ENCODE data around the gene PACSIN2. TPM values are rescaled to one million over a fixed set of nuclear protein-coding genes. Genes with fewer than 3 reads are reported as not detected.
A peak's percentile ranks its signal among the peaks of the same experiment; 100 is the strongest.

PACSIN2 gene
- total RNA-seq, 1 donor from 2014 or later, result 61.0 TPM

- Mint-ChIP-seq H3K27ac (no peak overlapping the region), H3K4me3 (ENCODE audit: low read depth) (no peak overlapping the region), H3K36me3 (ENCODE audit: insufficient read depth) (peaks cover 2% of the 10 kb centered on the region), H3K9me3 (ENCODE audit: low read depth) (no peaks in the 10 kb centered on the region), H3K27me3 (no peaks in the 10 kb centered on the region), H3K4me1 (ENCODE audit: low read depth) (no peaks in the 10 kb centered on the region)
- no peak for TF ChIP-seq CTCF (IDR thresholded peaks at IDR 0.05; ENCODE audit: unreplicated experiment)
- no peak for DNase-seq (ENCODE audit: low spot score, unreplicated experiment)
Observed at GRCh38 chr22:42905702-42906183, 109.2 kb downstream of the PACSIN2 start.

DNA sequence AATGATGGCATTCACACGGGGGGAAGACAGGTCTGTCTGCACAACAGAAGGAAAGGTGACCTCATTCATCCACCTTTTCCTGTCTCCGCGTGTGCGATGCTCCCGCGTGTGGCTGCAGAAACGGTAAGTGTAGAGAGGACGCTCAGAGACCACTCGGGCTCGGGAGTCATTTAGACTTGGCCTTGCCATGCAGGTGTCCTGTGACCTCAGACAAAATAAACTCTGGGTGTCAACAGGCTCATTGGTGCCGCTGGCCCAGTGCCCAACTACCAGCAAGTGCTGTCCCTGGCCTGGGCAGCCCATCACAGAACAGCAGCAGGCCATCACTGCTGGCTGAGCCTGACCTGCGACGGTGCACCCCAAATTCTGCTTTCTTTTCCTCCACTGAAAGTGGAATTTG, 109.7 kb downstream of the PACSIN2 start:
- no peaks in the 10 kb centered on the region for H3K9me3 Mint-ChIP-seq (ENCODE audit: low read depth)
- no peak for DNase-seq (ENCODE audit: low spot score, unreplicated experiment)
- H3K36me3 Mint-ChIP-seq (ENCODE audit: insufficient read depth), result peaks cover 2% of the 10 kb centered on the region
- H3K4me3 Mint-ChIP-seq (ENCODE audit: low read depth), result no peak overlapping the region
- H3K4me1 Mint-ChIP-seq (ENCODE audit: low read depth), result no peaks in the 10 kb centered on the region
- TF ChIP-seq CTCF (IDR thresholded peaks at IDR 0.05; ENCODE audit: unreplicated experiment), result no peak
- H3K27me3 Mint-ChIP-seq, result no peaks in the 10 kb centered on the region
- H3K27ac Mint-ChIP-seq, result no peak overlapping the region

- Mint-ChIP-seq H3K27ac (no peak overlapping the region), H3K27me3 (no peaks in the 10 kb centered on the region), H3K9me3 (ENCODE audit: low read depth) (no peaks in the 10 kb centered on the region), H3K4me3 (ENCODE audit: low read depth) (no peak overlapping the region), H3K36me3 (ENCODE audit: insufficient read depth) (peaks cover 2% of the 10 kb centered on the region), H3K4me1 (ENCODE audit: low read depth) (no peaks in the 10 kb centered on the region)
- DNase-seq (ENCODE audit: low spot score, unreplicated experiment), result no peak
- no peak for TF ChIP-seq CTCF (IDR thresholded peaks at IDR 0.05; ENCODE audit: unreplicated experiment)
Observed at GRCh38 chr22:42904050-42904449, 110.9 kb downstream of the PACSIN2 start.

GRCh38 chr22:42902875-42903510, 112.0 kb downstream of the PACSIN2 start:
- peaks cover 2% of the 10 kb centered on the region for H3K36me3 Mint-ChIP-seq (ENCODE audit: insufficient read depth)
- no peaks in the 10 kb centered on the region for H3K4me1 Mint-ChIP-seq (ENCODE audit: low read depth)
- no peak for DNase-seq (ENCODE audit: low spot score, unreplicated experiment)
- H3K4me3 Mint-ChIP-seq (ENCODE audit: low read depth), result no peak overlapping the region
- no peak for TF ChIP-seq CTCF (IDR thresholded peaks at IDR 0.05; ENCODE audit: unreplicated experiment)
- H3K27me3 Mint-ChIP-seq, result no peaks in the 10 kb centered on the region
- no peaks in the 10 kb centered on the region for H3K9me3 Mint-ChIP-seq (ENCODE audit: low read depth)
- no peak overlapping the region for H3K27ac Mint-ChIP-seq

- Mint-ChIP-seq H3K27me3 (no peaks in the 10 kb centered on the region), H3K27ac (no peak overlapping the region)
Observed at GRCh38 chr22:42901790-42902508, 113.0 kb downstream of the PACSIN2 start.

More at GRCh38 chr22:42901790-42902508, 113.0 kb downstream of the PACSIN2 start:
- DNase-seq (ENCODE audit: low spot score, unreplicated experiment), result no peak
- Mint-ChIP-seq H3K36me3 (ENCODE audit: insufficient read depth) (peaks cover 2% of the 10 kb centered on the region), H3K4me3 (ENCODE audit: low read depth) (no peak overlapping the region), H3K9me3 (ENCODE audit: low read depth) (no peaks in the 10 kb centered on the region), H3K4me1 (ENCODE audit: low read depth) (no peaks in the 10 kb centered on the region)
- TF ChIP-seq CTCF (IDR thresholded peaks at IDR 0.05; ENCODE audit: unreplicated experiment), result peak; percentile 27
